H9 (cell line): ENCODE results near the gene KIF13A. TPM values are rescaled to one million over a fixed set of nuclear protein-coding genes. Genes with fewer than 3 reads are reported as not detected.

Source experiments
- DNase-seq: peaks from one replicate; pipeline ENCODE4 v3.0.0-alpha.2; 2017
- H2AFZ ChIP-seq: one replicate; pipeline ENCODE4 v1.6.1; 2013; ENCODE audit warnings: mild to moderate bottlenecking, low read length, control low read depth, moderate library complexity
- H2AK5ac ChIP-seq: 2 replicates; pipeline ENCODE4 v1.6.1; 2013; ENCODE audit warnings: low read length, control low read depth, mixed read lengths; ENCODE audit not compliant: insufficient read length
- H2BK120ac ChIP-seq: one replicate; pipeline ENCODE4 v1.6.1; 2013; ENCODE audit warnings: low read depth, mild to moderate bottlenecking, low read length, control low read depth, inconsistent platforms; ENCODE audit not compliant: poor library complexity, severe bottlenecking
- H2BK12ac ChIP-seq: 2 replicates; pipeline ENCODE4 v1.6.1; 2013; ENCODE audit warnings: low read length, control low read depth, mixed read lengths, low read depth; ENCODE audit not compliant: insufficient read length
- H2BK15ac ChIP-seq: 2 replicates; pipeline ENCODE4 v1.6.1; 2013; ENCODE audit warnings: low read depth, low read length, control low read depth
- H2BK20ac ChIP-seq: one replicate; pipeline ENCODE4 v1.6.1; 2013; ENCODE audit warnings: low read depth, mild to moderate bottlenecking, low read length, control low read depth, inconsistent platforms; ENCODE audit not compliant: poor library complexity, severe bottlenecking
- H2BK5ac ChIP-seq: 2 replicates; pipeline ENCODE4 v1.6.1; 2013; ENCODE audit warnings: low read length, control low read depth, mixed read lengths; ENCODE audit not compliant: insufficient read length
- H3K14ac ChIP-seq: 2 replicates; pipeline ENCODE4 v1.6.1; 2013; ENCODE audit warnings: low read length, control low read depth; ENCODE audit not compliant: insufficient read depth
- H3K18ac ChIP-seq: 2 replicates; pipeline ENCODE4 v1.6.1; 2013; ENCODE audit warnings: low read depth, mild to moderate bottlenecking, mixed read lengths, low read length, control low read depth; ENCODE audit not compliant: insufficient read length
- H3K23ac ChIP-seq: 2 replicates; pipeline ENCODE4 v1.6.1; 2013; ENCODE audit warnings: low read length, control low read depth, mixed read lengths, low read depth; ENCODE audit not compliant: insufficient read length
- H3K23me2 ChIP-seq: 2 replicates; pipeline ENCODE4 v1.6.1; 2013; ENCODE audit warnings: low read depth, mild to moderate bottlenecking, mixed read lengths, low read length, control low read depth; ENCODE audit not compliant: insufficient read length, poor library complexity, severe bottlenecking
- H3K27ac ChIP-seq: 2 replicates; pipeline ENCODE4 v1.5.1; 2013; ENCODE audit warnings: low read length, control low read depth, mixed read lengths, low read depth; ENCODE audit not compliant: insufficient read length
- H3K27me3 ChIP-seq: 2 replicates; pipeline ENCODE4 v1.6.1; 2013; ENCODE audit warnings: low read length, control low read depth, inconsistent platforms; ENCODE audit not compliant: insufficient read depth
- H3K4ac ChIP-seq: 2 replicates; pipeline ENCODE4 v1.6.1; 2013; ENCODE audit warnings: low read depth, mild to moderate bottlenecking, control low read depth, inconsistent platforms, low read length, moderate library complexity
- H3K4me1 ChIP-seq: 2 replicates; pipeline ENCODE4 v1.6.1; 2013; ENCODE audit warnings: low read length, control low read depth, inconsistent platforms; ENCODE audit not compliant: insufficient read depth
- H3K4me2 ChIP-seq: 2 replicates; pipeline ENCODE4 v1.6.1; 2013; ENCODE audit warnings: low read length, control low read depth, mixed read lengths; ENCODE audit not compliant: insufficient read length, insufficient read depth
- H3K56ac ChIP-seq: 2 replicates; pipeline ENCODE4 v1.6.1; 2013; ENCODE audit warnings: low read depth, mild to moderate bottlenecking, mixed read lengths, low read length, control low read depth; ENCODE audit not compliant: insufficient read length
- H3K79me1 ChIP-seq: 2 replicates; pipeline ENCODE4 v1.6.1; 2013; ENCODE audit warnings: low read depth, mild to moderate bottlenecking, moderate library complexity, low read length, control low read depth, inconsistent platforms; ENCODE audit not compliant: insufficient read depth, poor library complexity, severe bottlenecking
- H3K79me2 ChIP-seq: 2 replicates; pipeline ENCODE4 v1.6.1; 2013; ENCODE audit warnings: low read length, control low read depth, inconsistent platforms; ENCODE audit not compliant: insufficient read depth
- H3K9ac ChIP-seq: 2 replicates; pipeline ENCODE4 v1.6.1; 2013; ENCODE audit warnings: low read length, control low read depth, mixed read lengths; ENCODE audit not compliant: insufficient read length; ENCODE audit errors: extremely low read depth
- H3K9me3 ChIP-seq: one replicate; pipeline ENCODE4 v1.6.1; 2013; ENCODE audit warnings: low read depth, low read length, inconsistent platforms; ENCODE audit not compliant: control insufficient read depth
- H3T11ph ChIP-seq: one replicate; pipeline ENCODE4 v1.6.1; 2013; ENCODE audit warnings: mild to moderate bottlenecking, low read length, control low read depth, inconsistent platforms
- H4K20me1 ChIP-seq: one replicate; pipeline ENCODE4 v1.6.1; 2013; ENCODE audit not compliant: control insufficient read depth, insufficient read length, insufficient read depth
- H4K5ac ChIP-seq: 2 replicates; pipeline ENCODE4 v1.6.1; 2013; ENCODE audit warnings: low read depth, mild to moderate bottlenecking, mixed read lengths, low read length, control low read depth; ENCODE audit not compliant: insufficient read length
- H4K8ac ChIP-seq: replicated peaks from 2 replicates; pipeline ENCODE4 v1.6.1; 2013; ENCODE audit warnings: low read length, control low read depth, mixed read lengths, low read depth; ENCODE audit not compliant: insufficient read length
- H4K91ac ChIP-seq: 2 replicates; pipeline ENCODE4 v1.6.1; 2013; ENCODE audit warnings: low read depth, mild to moderate bottlenecking, moderate library complexity, mixed read lengths, low read length, control low read depth; ENCODE audit not compliant: insufficient read length
- H3K27ac Mint-ChIP-seq, 3 experiments: 2 replicates in 2 of 3; 3 replicates in 1 of 3; pipeline ENCODE4 v1.8.0; 2020 to 2021; ENCODE audit warnings: mixed read lengths in 3 of 3, mild to moderate bottlenecking in 1 of 3, moderate library complexity in 1 of 3
- H3K27me3 Mint-ChIP-seq: 2 replicates; pipeline ENCODE4 v1.8.0; 2021; ENCODE audit warnings: low read depth, mild to moderate bottlenecking, moderate library complexity, mixed read lengths
- H3K36me3 Mint-ChIP-seq, 3 experiments: 2 replicates in 2 of 3; 3 replicates in 1 of 3; pipeline ENCODE4 v1.8.0; 2020 to 2021; ENCODE audit warnings: low read depth in 3 of 3, mixed read lengths in 3 of 3; ENCODE audit not compliant: insufficient read depth in 1 of 3
- H3K4me1 Mint-ChIP-seq, 2 experiments: 2 replicates each; pipeline ENCODE4 v1.8.0; 2020; ENCODE audit warnings: mixed read lengths in 2 of 2
- H3K4me3 Mint-ChIP-seq, 2 experiments: 2 replicates in 1 of 2; 3 replicates in 1 of 2; pipeline ENCODE4 v1.8.0; 2020 to 2021; ENCODE audit warnings: mild to moderate bottlenecking in 2 of 2, mixed read lengths in 2 of 2, moderate library complexity in 1 of 2
- H3K9me3 Mint-ChIP-seq, 2 experiments: 2 replicates in 1 of 2; 3 replicates in 1 of 2; pipeline ENCODE4 v1.8.0; 2020; ENCODE audit warnings: mild to moderate bottlenecking in 2 of 2, mixed read lengths in 2 of 2, moderate library complexity in 1 of 2
- CTCF ChIP-seq: fragments of 200-600 bp; sonication (generic); conservative IDR thresholded peaks from 3 replicates; pipeline ENCODE4 v1.8.0; 2021; ENCODE audit warnings: antibody characterized with exemption, mild to moderate bottlenecking
- WGBS: extraction: QIAGEN DNeasy Blood & Tissue Kit; methylation state at CpG from one replicate; pipeline ENCODE4 v1.1.7; 2013; ENCODE audit warnings: missing lambda C conversion rate, low lambda C conversion rate, mixed read lengths; ENCODE audit not compliant: insufficient read length; ENCODE audit errors: extremely low coverage; 5-methylcytosine and 5-hydroxymethylcytosine counted together
- total RNA-seq: library from RNA; stranded (reverse); gene quantifications from 2 replicates; pipeline ENCODE4 v1.2.1, GENCODE V29; 2021

Gene KIF13A
- total RNA-seq, 1 experiment from 2014 or later = 38.2 TPM

- H3K4ac ChIP-seq = no peak overlapping the region
- no peak overlapping the region for H4K5ac ChIP-seq
- TF ChIP-seq CTCF = no peak
- no peak overlapping the region for H3K4me3 Mint-ChIP-seq
- H3K27ac Mint-ChIP-seq = no peak overlapping the region
- H3K23ac ChIP-seq = no peak overlapping the region
- no peak overlapping the region for H2BK15ac ChIP-seq
- no peak overlapping the region for H3K4me2 ChIP-seq
- H2BK120ac ChIP-seq = no peak overlapping the region
- H2BK20ac ChIP-seq = no peak overlapping the region
- H2AFZ ChIP-seq = no peak overlapping the region
- H3K18ac ChIP-seq = no peak overlapping the region
- H3K27me3 ChIP-seq = no peaks in the 10 kb centered on the region
- no peaks in the 10 kb centered on the region for H3K23me2 ChIP-seq
- no peak overlapping the region for H3T11ph ChIP-seq
- no peak overlapping the region for H3K27ac ChIP-seq
- H3K56ac ChIP-seq = no peak overlapping the region
- no peak overlapping the region for H2AK5ac ChIP-seq
- H3K79me1 ChIP-seq = no peaks in the 10 kb centered on the region
- no peaks in the 10 kb centered on the region for H3K79me2 ChIP-seq
- H3K4me1 ChIP-seq = no peaks in the 10 kb centered on the region
- H4K91ac ChIP-seq = no peak overlapping the region
- H4K8ac ChIP-seq = no peak overlapping the region
- H3K14ac ChIP-seq = no peak overlapping the region
- no CpG with 5 or more reads among the region's 1 CpG for WGBS
- no peak overlapping the region for H2BK5ac ChIP-seq
- H3K36me3 Mint-ChIP-seq = peaks cover 6 to 51% (median 48%) of the 10 kb centered on the region in 3 experiments; a peak in 6 of 7 replicates
- H3K4me1 Mint-ChIP-seq = no peaks in the 10 kb centered on the region
- no peaks in the 10 kb centered on the region for H3K9me3 Mint-ChIP-seq
- no peaks in the 10 kb centered on the region for H3K27me3 Mint-ChIP-seq
- no peaks in the 10 kb centered on the region for H4K20me1 ChIP-seq
- no peak overlapping the region for H3K9ac ChIP-seq
- H2BK12ac ChIP-seq = no peak overlapping the region
- DNase-seq = no peak
- H3K9me3 ChIP-seq = no peaks in the 10 kb centered on the region
Observed at GRCh38 chr6:17768881-17769280, 218.6 kb downstream of the KIF13A start.
